ENCODE measurements around the gene LDB3. TPM values are rescaled to one million over a fixed set of nuclear protein-coding genes. Genes with fewer than 3 reads are reported as not detected.

LDB3 gene
- total and polyA plus RNA-seq, 10 donors: 0.14 to 1.2 (median 0.36) TPM; not detected in 2

DNA sequence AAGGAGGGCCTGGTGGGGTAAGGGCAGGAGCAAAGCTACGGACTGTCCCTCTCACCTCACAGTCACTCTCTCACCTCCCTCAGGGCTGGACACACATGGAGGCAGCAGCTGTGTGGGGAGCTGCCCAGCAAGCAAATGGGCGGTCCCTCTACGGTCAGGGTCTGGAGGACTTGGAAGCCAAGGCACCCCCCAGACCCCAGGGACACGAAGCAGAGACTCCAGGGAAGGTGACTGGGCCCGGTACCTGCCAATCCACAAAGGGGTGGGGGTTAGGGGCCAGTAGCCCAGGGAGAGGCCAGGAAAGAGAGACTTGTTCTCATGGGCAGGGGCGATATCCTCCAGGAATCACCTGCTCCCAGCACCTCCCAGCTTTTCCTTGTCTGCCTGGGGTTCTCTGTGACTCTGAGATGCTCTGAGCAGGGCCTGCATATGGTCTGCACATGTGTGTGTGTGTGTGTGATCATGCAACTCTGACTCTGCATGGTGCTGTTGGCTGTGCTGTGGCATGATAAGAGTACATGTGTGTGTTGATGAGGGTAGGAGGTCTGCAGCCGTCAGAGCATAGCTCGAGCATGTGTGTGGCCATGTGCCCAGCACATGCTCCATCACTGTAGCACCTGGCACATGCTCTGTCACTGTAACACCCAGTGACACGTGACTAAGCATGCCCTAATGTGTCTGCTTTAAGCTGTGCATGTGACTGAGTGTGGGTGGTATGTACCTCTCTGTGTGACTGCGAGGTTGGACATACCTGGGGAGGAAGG lies 4.6 kb upstream of the LDB3 start:
- Histone ChIP-seq H3K36me3 (no peaks in the 10 kb centered on the region), H3K27me3 (replicated peaks in 1 of 7) (peaks cover 0 to 6% (median 0%) of the 10 kb centered on the region in 7 donors), H3K4me3 (no peak overlapping the region), H3K9me3 (no peaks in the 10 kb centered on the region), H3K27ac (no peak overlapping the region), H3K4me1 (peaks cover 0 to 17% (median 0%) of the 10 kb centered on the region in 6 donors)
- peak; percentile 57 for DNase-seq
- TF ChIP-seq POLR2AphosphoS5 (IDR thresholded peaks at IDR 0.05): no peak
- no peak for TF ChIP-seq POLR2A (IDR thresholded peaks at IDR 0.05)
- TF ChIP-seq, protein P1, sequence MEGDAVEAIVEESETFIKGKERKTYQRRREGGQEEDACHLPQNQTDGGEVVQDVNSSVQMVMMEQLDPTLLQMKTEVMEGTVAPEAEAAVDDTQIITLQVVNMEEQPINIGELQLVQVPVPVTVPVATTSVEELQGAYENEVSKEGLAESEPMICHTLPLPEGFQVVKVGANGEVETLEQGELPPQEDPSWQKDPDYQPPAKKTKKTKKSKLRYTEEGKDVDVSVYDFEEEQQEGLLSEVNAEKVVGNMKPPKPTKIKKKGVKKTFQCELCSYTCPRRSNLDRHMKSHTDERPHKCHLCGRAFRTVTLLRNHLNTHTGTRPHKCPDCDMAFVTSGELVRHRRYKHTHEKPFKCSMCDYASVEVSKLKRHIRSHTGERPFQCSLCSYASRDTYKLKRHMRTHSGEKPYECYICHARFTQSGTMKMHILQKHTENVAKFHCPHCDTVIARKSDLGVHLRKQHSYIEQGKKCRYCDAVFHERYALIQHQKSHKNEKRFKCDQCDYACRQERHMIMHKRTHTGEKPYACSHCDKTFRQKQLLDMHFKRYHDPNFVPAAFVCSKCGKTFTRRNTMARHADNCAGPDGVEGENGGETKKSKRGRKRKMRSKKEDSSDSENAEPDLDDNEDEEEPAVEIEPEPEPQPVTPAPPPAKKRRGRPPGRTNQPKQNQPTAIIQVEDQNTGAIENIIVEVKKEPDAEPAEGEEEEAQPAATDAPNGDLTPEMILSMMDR (IDR thresholded peaks at IDR 0.05 in 8 of 11, conservative IDR thresholded peaks at IDR 0.05 in 3 of 11): no peak
- intact Hi-C loops (cut with DNase I; ENCODE audit: low total_unique reads): no loop called here
- 80 to 93% (median 86%) methylated on average over 7 to 10 of the region's 10 CpGs for WGBS, 5 donors

DNA sequence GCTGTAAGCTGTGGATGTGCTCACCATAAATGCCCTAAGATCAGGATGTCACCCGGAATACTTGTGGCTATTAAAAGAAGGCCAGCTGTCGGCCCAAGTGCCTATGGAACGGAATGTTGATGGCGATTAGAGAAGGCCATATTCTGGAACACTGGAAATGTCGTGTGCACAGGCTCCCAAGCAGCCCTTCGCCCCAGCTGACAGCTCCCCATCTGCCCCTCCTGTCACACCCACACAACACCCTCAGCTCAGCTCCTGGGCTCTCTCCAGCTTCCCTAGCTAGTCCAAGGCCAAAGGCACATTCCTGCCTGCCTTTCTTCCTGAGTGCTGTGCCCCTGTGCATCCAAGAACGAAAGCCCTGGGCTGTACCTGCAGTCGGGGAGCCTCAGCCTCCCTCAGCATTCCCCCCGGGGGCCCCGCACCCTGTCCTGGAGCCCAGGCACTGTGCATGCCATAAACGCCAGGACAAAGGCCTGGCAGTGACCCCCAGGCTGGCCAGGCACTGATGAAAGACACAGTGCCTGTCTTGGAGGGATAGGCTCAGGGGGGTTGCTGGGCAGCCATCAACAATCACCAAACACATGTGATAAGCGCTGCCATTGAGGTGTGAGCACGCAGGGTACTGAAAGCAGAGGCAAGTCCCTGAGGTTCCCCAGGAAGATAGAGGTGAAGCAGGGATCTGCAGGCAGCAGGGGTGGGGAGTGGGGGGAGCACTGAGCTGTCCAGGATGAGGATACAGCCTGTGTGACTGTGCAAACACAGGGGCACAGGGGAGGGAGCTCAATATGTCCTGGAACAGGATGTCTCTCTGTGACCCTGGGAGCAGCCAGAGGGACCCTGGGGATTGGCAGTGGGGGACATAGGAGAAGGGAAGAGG lies 3.7 kb upstream of the LDB3 start:
- no peaks in the 10 kb centered on the region for H3K9me3 ChIP-seq
- H3K27me3 ChIP-seq (replicated peaks in 1 of 7): peaks cover 0 to 5% (median 0%) of the 10 kb centered on the region in 7 donors
- H3K27ac ChIP-seq: no peak overlapping the region
- 58 to 83% (median 73%) methylated on average over 11 to 13 of the region's 13 CpGs for WGBS, 5 donors
- H3K36me3 ChIP-seq: no peaks in the 10 kb centered on the region
- intact Hi-C loops (cut with DNase I; ENCODE audit: low total_unique reads): no loop called here
- H3K4me1 ChIP-seq: peaks cover 0 to 17% (median 0%) of the 10 kb centered on the region in 6 donors
- H3K4me3 ChIP-seq: no peak overlapping the region
- DNase-seq: peak; percentile 27
- no peak for TF ChIP-seq POLR2A (IDR thresholded peaks at IDR 0.05)
- TF ChIP-seq POLR2AphosphoS5 (IDR thresholded peaks at IDR 0.05): no peak
- TF ChIP-seq, protein P1 (IDR thresholded peaks at IDR 0.05 in 8 of 11, conservative IDR thresholded peaks at IDR 0.05 in 3 of 11): no peak

DNA sequence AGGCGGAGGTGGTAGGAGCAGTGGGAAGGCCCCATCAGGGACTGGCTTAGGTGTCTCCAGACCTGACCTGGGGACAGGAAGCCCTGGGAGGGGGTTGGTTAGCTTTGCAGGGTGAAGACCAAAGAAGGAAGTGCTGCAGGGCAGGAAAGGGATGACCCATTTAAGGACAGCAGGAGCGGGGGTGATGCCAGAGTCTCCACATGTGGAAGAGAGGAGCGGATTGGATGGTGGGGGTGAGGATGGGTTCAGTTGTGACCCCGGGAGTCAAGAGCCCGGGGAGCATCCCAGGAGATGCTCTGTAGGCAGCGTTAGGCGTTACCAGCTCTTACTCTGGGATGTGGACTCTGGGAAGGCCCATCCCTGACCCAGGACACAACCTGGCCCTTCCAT lies 3.1 kb upstream of the LDB3 start:
- 77 to 91% (median 82%) methylated on average over 7 of the region's 7 CpGs for WGBS, 5 donors
- Histone ChIP-seq H3K4me1 (peaks cover 0 to 17% (median 0%) of the 10 kb centered on the region in 6 donors), H3K36me3 (no peaks in the 10 kb centered on the region), H3K9me3 (no peaks in the 10 kb centered on the region), H3K27me3 (replicated peaks in 1 of 7) (peaks cover 0 to 5% (median 0%) of the 10 kb centered on the region in 7 donors), H3K4me3 (no peak overlapping the region), H3K27ac (no peak overlapping the region)
- intact Hi-C loops (cut with DNase I; ENCODE audit: low total_unique reads): no loop called here
- TF ChIP-seq, protein P1 (IDR thresholded peaks at IDR 0.05 in 8 of 11, conservative IDR thresholded peaks at IDR 0.05 in 3 of 11): no peak
- no peak for TF ChIP-seq POLR2AphosphoS5 (IDR thresholded peaks at IDR 0.05)
- TF ChIP-seq POLR2A (IDR thresholded peaks at IDR 0.05): no peak
- no peak for DNase-seq

DNA sequence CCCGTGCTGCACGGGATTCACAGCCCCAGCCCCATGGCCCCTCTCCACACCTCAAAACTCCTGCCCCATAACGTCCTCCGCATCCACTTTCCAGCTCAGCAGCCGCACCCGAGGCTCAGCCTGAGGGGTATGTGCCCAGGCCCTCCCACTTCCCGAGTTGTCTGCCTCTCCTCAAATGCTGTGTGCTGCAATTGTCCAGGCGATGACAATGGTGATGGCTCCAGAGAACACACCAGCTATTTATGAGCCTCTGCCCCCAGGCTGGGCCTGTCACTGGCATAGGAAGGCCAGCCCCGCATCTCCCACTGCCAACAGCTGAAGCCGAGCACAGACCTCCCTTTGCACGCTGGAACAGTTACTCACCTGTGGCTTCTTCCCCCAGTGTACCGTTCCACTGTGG lies 2.4 kb upstream of the LDB3 start:
- H3K27ac ChIP-seq: no peak overlapping the region
- DNase-seq: no peak
- no peaks in the 10 kb centered on the region for H3K9me3 ChIP-seq
- H3K4me1 ChIP-seq: peaks cover 0 to 17% (median 0%) of the 10 kb centered on the region in 6 donors
- no peak overlapping the region for H3K4me3 ChIP-seq
- TF ChIP-seq POLR2AphosphoS5 (IDR thresholded peaks at IDR 0.05) (no peak), POLR2A (IDR thresholded peaks at IDR 0.05) (no peak)
- TF ChIP-seq, protein P1 (IDR thresholded peaks at IDR 0.05 in 8 of 11, conservative IDR thresholded peaks at IDR 0.05 in 3 of 11): no peak
- intact Hi-C loops (cut with DNase I; ENCODE audit: low total_unique reads): no loop called here
- H3K27me3 ChIP-seq (replicated peaks in 1 of 7): peaks cover 0 to 10% (median 0%) of the 10 kb centered on the region in 7 donors
- 78 to 90% (median 84%) methylated on average over 12 of the region's 12 CpGs for WGBS, 5 donors
- no peaks in the 10 kb centered on the region for H3K36me3 ChIP-seq

Data from spleen (tissue), 11 donors.